NOMO-1 (cell line): ENCODE data around the gene FGFBP1.
"Not testable (repeated sequence)": the region's sequence is repeated elsewhere in the genome, so short reads cannot be mapped to it uniquely, and the experiment has no call there.

ENCODE experiments used
- DNase-seq, 2 experiments: peaks; one replicate each; lab custom pipeline; 2025; ENCODE audit not compliant: unreplicated experiment in 2 of 2; lab: John Stamatoyannopoulos, UW

FGFBP1 gene

GRCh38 chr4:15947684-15948083 is 9.1 kb upstream of the FGFBP1 start:
- DNase-seq = no peak

- peak; percentile 74 to 97 for DNase-seq
These were observed 7.0 kb upstream of the FGFBP1 start for GRCh38 chr4:15945516-15945915.

- no peak for DNase-seq
These were observed 6.4 kb upstream of the FGFBP1 start for GRCh38 chr4:15944895-15945294.

GRCh38 chr4:15942283-15942682 is 3.7 kb upstream of the FGFBP1 start:
- DNase-seq = no peak

DNA sequence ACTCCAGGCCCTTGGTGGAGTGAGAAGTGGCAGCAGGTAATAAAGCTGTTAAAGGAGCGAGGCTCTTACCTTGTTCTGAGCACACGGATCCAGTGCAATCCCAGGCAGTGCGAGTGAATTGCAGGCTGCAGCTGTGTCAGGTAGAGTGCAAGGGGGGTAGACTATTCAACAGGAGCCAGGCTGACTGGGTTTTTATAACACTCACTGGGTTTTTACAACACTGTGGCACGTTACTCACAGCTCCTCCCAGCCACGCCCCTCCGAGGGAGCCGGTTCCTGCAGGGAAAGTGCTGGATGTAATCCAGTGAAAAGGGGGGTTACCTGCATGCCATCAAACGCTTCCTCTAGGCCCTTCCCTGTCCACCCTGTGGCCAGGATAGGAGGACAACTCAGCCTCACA is 358 bp downstream of the FGFBP1 start:
- DNase-seq = no peak

DNA sequence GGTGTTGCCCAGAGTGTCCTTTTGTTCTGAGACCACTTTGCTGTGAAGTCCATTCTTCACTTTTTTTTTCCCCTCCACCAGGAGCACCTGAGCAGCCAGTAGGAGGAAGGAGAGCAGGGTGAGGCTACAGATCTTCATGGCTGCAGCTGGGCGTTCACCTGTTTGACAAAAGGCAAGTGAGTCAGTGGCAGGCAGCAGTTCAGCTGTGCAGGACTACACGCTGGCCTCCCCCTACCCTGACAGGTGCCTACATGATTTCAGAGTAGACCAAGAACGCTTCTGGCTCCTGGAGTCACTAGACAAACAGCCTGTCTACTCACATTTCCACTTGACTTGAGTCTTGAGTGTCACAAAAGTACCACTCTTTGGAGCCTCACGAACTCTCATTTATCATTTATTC is 2.0 kb downstream of the FGFBP1 start:
- no peak for DNase-seq

DNA sequence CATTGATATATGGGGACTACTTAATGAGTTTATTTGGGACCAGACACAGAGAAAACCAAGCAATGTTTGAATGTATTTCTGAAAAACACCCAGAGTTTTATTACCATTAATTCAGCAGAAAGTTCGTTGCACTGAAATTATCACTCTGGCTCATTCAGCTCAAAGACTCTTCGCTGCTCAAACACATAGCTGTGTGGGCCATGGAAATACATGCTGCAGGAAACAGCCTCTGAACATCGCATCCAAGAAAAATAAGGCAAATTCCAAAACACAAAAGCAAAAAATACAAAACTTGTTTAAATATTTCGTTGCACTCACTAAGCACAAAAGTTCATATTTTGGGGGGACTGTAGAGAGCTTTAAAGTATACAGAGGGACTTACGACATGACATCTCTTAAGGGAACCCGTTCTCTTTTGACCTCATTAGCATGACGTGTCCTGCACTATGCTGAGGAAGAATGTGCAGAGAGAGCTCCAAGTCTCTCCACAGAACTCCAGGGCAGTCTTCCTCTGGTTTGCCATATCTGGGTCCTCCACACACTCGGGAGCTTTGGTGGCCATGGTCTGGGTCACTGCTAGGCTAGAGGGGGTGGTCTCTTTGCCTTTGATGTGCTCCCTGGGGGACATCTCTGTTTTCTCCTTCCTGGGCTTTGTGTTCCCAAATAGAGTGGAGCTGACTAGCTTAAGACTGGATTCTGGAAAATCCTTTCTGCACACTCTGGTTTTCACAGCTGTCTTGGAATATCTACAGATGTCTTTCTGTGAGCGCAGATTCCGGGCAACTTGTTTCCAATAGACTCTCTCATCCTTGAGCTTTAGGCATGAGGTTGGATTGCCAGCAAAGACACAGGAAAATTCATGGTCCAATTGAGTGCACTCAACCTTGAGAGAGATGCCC is 2.8 kb downstream of the FGFBP1 start:
- no peak for DNase-seq

DNA sequence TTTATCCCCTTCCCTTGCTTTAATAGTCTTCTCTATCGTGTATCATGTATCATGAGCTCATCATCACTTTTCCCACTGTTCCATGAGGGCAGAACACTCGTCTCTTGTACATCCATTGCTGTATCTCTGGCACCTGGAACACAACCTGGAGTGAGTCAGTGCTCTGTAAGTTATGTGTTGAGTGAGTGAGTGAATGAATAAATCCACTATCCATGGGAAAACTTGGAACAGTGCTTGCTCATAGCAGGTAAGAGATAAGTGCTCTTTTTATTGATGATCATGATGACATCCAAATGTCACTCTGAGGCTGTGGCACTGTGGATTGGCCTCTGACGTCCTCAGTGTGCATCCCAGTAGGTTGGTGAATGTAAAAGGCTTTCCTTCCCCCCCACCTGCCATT is 4.3 kb downstream of the FGFBP1 start:
- no peak for DNase-seq

DNA sequence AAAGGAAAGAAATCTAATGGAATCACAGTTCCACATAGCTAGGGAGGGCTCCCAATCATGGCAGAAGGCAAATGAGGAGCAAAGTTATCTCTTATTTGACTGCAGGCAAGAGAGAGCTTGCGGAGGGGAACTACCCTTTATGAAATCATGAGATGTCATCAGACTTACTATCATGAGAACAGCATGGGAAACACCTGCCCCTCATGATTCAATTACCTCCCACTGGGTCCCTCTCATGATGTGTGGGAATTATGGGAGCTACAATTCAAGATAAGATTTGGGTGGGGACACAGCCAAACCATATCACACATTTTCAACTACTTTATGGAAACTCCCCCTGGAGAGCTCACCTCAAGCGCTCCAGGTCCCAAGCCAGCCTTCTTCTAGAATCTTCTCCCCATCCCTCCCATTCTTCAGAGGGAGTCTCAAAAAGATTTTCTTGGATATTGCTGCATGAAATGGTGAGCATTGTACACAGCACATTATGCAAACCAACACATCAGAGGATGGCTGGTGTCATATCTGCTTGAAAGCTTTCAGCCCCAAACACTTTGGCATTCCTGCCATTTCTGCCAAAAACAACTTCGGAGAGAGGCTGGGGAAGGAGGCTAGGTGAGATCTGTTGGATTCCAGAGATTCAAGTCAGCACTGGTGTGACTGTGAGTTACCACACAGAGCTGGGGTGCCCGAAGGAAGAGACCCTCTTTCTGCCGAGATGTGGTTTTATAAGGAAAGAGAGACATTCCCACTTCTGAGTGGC is 6.9 kb downstream of the FGFBP1 start:
- DNase-seq = no peak

GRCh38 chr4:15930314-15930713 is 8.2 kb downstream of the FGFBP1 start:
- DNase-seq = no peak

DNA sequence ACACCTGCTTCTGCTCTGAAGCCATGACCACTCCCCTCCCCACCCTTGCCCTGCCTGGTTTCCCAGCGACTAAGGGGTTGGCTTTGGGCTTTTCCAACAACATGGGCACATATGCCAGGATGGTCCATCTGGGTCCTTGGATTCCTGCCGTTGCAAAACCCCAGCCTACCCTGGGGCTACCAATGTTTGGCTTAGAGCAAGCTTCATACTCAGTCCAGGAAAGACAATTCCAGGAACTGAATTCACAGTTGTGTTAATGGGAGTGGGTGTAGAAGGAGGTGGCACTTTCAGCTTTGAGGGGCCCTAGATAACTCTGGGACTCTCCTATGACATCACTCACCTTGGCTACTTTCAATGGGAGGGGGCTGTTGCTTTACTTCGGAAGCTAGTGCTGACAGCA is 9.0 kb downstream of the FGFBP1 start:
- DNase-seq = no peak

DNA sequence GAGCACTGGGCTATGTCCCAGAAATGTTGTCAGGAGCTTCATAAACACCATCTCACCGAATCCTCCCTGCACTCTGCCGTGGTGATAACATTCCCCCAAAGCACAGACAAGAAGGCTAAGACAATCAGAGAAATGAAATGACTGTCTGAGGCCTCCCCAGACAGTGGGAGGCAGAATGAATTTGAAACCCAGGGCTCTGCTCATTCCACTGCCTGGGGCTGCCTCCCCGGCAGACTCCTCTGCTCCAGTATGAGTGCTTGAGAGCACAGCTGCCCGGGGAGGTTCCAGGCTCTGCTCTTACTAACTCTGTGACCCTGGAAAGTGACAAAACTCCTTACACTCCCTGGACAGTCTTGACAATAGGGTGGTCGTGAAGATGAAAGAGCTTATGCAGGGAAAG is 9.7 kb downstream of the FGFBP1 start:
- DNase-seq = no peak

DNA sequence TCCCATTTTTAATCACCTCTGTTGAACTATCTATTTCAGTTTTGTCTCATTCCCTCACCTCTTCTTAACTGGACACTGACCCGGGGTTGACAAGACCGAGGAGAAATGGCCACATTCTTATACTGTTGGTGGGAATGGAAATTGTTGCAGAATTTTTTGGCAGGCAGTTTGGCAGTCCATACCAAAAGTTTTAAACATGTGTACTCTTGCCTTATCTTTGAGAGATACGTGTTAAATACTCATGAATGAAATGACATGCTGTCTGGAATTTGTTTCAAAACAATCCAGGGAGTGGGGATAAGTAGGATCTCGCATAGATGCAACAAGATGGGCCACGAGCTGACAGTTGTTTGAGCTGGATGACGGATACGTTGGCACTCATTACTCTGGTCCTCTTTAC is 12.1 kb downstream of the FGFBP1 start:
- DNase-seq = no peak

DNA sequence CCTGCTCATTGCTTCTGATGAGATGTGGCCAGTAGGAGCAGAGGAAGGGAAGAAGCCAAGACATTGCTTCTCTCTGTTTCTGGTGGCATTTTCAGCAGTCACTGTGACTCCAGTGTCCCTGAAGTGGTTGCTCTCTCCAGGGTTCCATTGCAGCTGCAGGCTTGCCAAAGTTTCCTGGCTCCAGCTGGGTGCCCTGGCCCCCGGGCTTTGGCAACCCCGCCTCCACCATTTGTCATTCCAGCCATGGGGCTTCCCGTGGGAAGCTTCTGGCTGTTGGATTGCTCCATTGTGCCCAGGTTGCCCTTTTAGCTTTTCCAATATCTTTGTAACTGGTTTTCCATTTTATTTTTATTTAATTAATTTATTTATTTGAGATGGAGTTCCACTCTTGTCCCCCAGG is 12.7 kb downstream of the FGFBP1 start:
- DNase-seq = no peak

DNA sequence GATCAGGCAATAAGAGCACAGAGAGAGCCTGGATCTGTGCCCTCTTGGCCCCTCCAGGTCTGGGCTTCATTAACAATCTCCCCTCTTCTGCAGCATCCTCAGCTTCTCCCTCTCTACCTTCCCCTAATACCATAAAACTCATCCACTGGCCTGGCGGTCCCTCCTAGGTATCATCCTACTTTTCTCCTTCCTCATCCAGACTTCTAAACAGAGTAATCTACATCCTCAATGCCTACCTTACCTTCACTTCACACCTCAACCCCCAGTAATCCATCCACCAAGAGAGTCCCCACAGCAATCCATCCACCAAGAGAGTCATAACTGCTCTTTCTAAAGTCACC is 17.0 kb downstream of the FGFBP1 start:
- no peak for DNase-seq

- no peak for DNase-seq
These were observed 17.6 kb downstream of the FGFBP1 start for GRCh38 chr4:15920723-15921591.

DNA sequence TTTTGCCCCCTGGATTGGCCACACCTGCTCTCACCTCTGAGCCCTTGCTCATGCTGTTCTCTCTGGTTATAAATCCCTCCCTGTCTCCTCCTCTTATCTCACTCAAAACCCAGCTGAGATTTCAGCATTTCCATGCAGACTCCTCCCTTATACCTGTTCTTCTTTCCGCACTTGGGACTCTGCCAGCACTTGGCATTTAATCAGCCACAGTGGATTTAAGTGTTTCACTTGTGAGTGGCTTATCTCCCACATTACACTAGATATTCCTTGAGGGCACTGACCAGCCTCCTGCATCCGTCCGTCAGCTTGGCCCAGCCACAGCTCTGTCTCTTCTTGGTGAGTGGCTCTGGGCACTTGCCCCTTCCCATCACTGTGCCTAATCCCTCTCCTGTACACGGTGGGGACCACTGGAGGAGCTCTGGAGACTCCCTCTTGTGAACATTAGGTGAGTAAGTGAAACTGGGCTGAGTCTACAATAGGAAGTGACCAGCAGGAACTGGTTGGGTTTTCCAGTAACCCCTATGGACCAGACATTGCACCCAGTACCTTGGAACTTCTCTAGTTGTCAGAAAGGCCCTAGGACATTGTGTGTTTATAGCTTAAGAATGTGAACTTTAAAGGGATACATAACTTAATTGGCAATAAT is 19.9 kb downstream of the FGFBP1 start:
- DNase-seq = no peak

GRCh38 chr4:15917297-15917696 is 21.2 kb downstream of the FGFBP1 start:
- DNase-seq = no peak

DNA sequence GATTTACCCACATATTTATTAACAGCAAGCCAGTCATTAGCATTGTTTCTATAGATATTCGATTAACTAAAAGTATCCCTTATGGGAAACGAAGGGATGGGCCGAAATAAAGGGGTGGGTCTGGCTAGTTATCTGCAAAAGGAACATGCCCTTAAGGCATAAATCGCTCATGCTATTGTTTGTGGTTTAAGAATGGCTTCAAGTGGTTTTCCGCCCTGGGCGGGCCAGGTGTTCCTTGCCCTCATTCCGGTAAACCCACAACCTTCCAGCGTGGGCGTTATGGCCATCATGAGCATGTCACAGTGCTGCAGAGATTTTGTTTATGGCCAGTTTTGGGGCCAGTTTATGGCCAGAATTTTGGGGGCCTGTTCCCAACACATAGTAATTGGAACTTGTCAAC is 22.2 kb downstream of the FGFBP1 start:
- not testable (repeated sequence) for DNase-seq

DNA sequence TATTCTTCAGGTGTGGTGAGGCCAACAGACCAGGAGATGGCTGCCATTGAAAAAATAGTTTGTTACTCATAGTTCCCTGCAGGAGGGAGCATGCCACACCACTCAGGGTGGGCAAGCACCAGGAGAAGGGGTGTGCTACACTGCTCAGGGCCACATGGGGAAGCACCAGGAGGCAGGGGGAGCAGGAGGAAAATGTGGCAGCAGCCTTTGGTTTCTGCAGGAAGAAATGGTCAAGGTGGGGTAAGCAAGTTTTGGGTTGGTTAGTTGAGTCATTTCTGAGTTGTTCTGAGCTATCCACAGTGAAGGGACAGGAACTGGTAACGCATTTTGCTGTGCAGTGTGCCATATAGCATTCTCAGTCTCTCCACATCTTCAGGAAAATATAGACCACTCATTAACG is 23.8 kb downstream of the FGFBP1 start:
- no peak for DNase-seq

GRCh38 chr4:15914291-15914690 is 24.2 kb downstream of the FGFBP1 start:
- no peak for DNase-seq
